ENCODE measurements around the gene TMEM123. TPM values are rescaled to one million over a fixed set of nuclear protein-coding genes. Genes with fewer than 3 reads are reported as not detected.

The TMEM123 gene
- total RNA-seq, 1 donor from 2014 or later: 249 TPM

- DNase-seq (ENCODE audit: low spot score): no peak
Observed at GRCh38 chr11:102472127-102472526, 19.6 kb upstream of the TMEM123 start.

GRCh38 chr11:102471474-102471873 is 18.9 kb upstream of the TMEM123 start:
- DNase-seq (ENCODE audit: low spot score): no peak

- DNase-seq (ENCODE audit: low spot score): no peak
Observed at GRCh38 chr11:102470251-102470650, 17.7 kb upstream of the TMEM123 start.

GRCh38 chr11:102469196-102469821 is 16.7 kb upstream of the TMEM123 start:
- DNase-seq (ENCODE audit: low spot score): no peak

- DNase-seq (ENCODE audit: low spot score): no peak
Observed at GRCh38 chr11:102468616-102469195, 16.1 kb upstream of the TMEM123 start.

GRCh38 chr11:102467853-102468580 is 15.5 kb upstream of the TMEM123 start:
- DNase-seq (ENCODE audit: low spot score): no peak

GRCh38 chr11:102467080-102467708 is 14.6 kb upstream of the TMEM123 start:
- DNase-seq (ENCODE audit: low spot score): no peak

GRCh38 chr11:102465696-102466095 is 13.1 kb upstream of the TMEM123 start:
- no peak for DNase-seq (ENCODE audit: low spot score)

- DNase-seq (ENCODE audit: low spot score): no peak
Observed at GRCh38 chr11:102464859-102465500, 12.4 kb upstream of the TMEM123 start.

- DNase-seq (ENCODE audit: low spot score): no peak
Observed at GRCh38 chr11:102464037-102464436, 11.5 kb upstream of the TMEM123 start.

GRCh38 chr11:102462610-102463009 is 10.0 kb upstream of the TMEM123 start:
- no peak for DNase-seq (ENCODE audit: low spot score)

- DNase-seq (ENCODE audit: low spot score): no peak
Observed at GRCh38 chr11:102459393-102459792, 6.8 kb upstream of the TMEM123 start.

GRCh38 chr11:102458548-102458947 is 6.0 kb upstream of the TMEM123 start:
- no peak for DNase-seq (ENCODE audit: low spot score)

- DNase-seq (ENCODE audit: low spot score): no peak
Observed at GRCh38 chr11:102457865-102458264, 5.3 kb upstream of the TMEM123 start.

- DNase-seq (ENCODE audit: low spot score): no peak
Observed at GRCh38 chr11:102457056-102457677, 4.6 kb upstream of the TMEM123 start.

GRCh38 chr11:102456381-102456780 is 3.8 kb upstream of the TMEM123 start:
- DNase-seq (ENCODE audit: low spot score): no peak

GRCh38 chr11:102453921-102454320 is 1.4 kb upstream of the TMEM123 start:
- DNase-seq (ENCODE audit: low spot score): no peak

- DNase-seq (ENCODE audit: low spot score): peak; percentile 51
Observed at GRCh38 chr11:102453302-102453695, 734 bp upstream of the TMEM123 start.

- DNase-seq (ENCODE audit: low spot score): peak; percentile 58
Observed at GRCh38 chr11:102451681-102452460, 694 bp downstream of the TMEM123 start.

GRCh38 chr11:102451041-102451680 is 1.4 kb downstream of the TMEM123 start:
- DNase-seq (ENCODE audit: low spot score): no peak

Data from ureter (tissue), 1 donor.